IgD-negative memory B cell (primary cell): ENCODE results near the gene CCDC197. TPM values are rescaled to one million over a fixed set of nuclear protein-coding genes. Genes with fewer than 3 reads are reported as not detected.
A peak's percentile ranks its signal among the peaks of the same experiment; 100 is the strongest.

Experiments
- H3K27ac Mint-ChIP-seq, 3 donors: one replicate each; pipeline ENCODE4 v1.8.0; 2020 to 2022; ENCODE audit warnings: mild to moderate bottlenecking in 3 of 3, mixed read lengths in 3 of 3, moderate library complexity in 1 of 3
- H3K27me3 Mint-ChIP-seq: one replicate; pipeline ENCODE4 v1.8.0; 2021; ENCODE audit warnings: mixed read lengths
- H3K36me3 Mint-ChIP-seq: one replicate; pipeline ENCODE4 v1.8.0; 2020; ENCODE audit warnings: mild to moderate bottlenecking, mixed read lengths
- H3K4me1 Mint-ChIP-seq, 3 donors: one replicate each; pipeline ENCODE4 v1.8.0; 2020 to 2022; ENCODE audit warnings: mixed read lengths in 3 of 3, mild to moderate bottlenecking in 1 of 3
- H3K4me3 Mint-ChIP-seq, 4 donors: one replicate each; pipeline ENCODE4 v1.8.0; 2020 to 2022; ENCODE audit warnings: mild to moderate bottlenecking in 4 of 4, mixed read lengths in 4 of 4, moderate library complexity in 3 of 4
- H3K9me3 Mint-ChIP-seq, 3 donors: one replicate each; pipeline ENCODE4 v1.8.0; 2020 to 2021; ENCODE audit warnings: mixed read lengths in 3 of 3, mild to moderate bottlenecking in 1 of 3
- polyA plus RNA-seq: library from polyadenylated mRNA; unstranded; fragments of 300-500 nt; fragmentation: Illumina TruSeq; gene quantifications from one replicate; pipeline ENCODE4 v1.2.3, GENCODE V29; 2021

Gene CCDC197
- polyA plus RNA-seq, 1 donor from 2014 or later: not detected

DNA sequence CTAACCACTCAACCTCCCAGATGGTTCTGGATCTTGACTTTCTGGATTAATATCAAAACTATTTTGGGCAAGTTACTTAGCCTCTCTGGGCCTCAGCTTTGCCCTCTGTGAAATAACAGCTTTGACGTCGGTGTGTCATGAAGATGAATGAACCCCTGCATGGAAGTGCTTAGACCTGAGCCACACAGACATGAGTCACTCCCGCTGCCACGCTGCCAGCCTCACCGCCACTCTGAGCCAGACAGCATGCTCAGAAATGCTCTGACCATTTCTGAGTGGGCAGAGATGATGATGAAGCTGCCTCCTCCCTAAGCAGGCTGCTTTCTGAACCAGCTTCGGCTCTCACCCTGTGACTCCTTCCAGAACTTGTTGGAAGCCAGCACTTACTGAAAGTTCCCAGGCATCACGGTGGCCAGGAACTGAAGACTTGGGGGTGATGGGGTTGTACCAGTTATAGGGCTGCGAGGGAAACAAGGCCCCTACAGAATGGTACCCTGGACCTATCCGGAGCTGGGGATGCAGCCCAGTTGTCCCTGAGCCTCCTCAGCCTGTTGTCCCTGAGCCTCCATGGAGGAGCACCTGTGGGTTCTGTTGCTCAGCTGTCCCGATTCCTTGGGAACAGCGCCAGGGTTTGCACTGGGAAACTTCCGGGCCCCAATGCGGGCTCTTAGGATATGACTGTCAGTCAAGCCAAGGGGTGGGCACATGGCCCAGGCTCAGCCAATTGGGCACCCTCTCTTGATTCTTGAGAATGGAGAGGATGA is 2.0 kb upstream of the CCDC197 start:
- Mint-ChIP-seq H3K4me1 (peaks cover 0 to under 1% (median 0%) of the 10 kb centered on the region in 3 donors), H3K27ac (no peak overlapping the region)

DNA sequence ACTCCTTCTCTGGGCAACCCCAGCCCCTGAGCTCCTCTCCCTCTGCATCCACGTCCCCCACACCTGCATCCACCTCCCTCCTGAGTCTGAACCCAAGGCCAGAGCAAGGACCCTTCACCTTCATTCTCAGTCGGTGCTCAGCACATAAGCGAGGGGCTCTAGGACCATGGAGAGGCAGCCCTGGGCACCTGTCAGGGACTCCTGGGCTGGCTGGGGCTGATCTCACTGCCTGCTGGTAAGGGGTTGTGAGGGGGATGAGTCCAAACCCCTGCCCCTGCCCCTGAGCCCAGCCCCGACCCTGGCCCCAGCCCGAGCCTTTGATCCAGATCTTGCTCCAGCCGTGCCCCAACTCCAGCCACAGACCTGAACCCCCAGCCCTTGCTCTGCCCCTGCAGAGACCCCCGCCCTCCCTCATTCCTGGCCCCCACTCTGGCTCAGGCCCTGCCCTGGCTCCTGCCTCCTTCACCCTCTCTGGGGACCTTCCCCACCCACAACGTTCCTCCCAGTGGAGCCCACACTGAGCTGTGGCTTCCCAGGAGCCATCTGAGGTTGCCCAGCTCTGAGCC is 888 bp upstream of the CCDC197 start:
- no peaks in the 10 kb centered on the region for H3K4me1 Mint-ChIP-seq
- peaks cover 25% of the 10 kb centered on the region for H3K27me3 Mint-ChIP-seq
- no peaks in the 10 kb centered on the region for H3K9me3 Mint-ChIP-seq
- no peak overlapping the region for H3K27ac Mint-ChIP-seq
- no peak overlapping the region for H3K4me3 Mint-ChIP-seq
- H3K36me3 Mint-ChIP-seq: no peaks in the 10 kb centered on the region

More for the DNA sequence above, 2.0 kb upstream of the CCDC197 start:
- Mint-ChIP-seq H3K36me3 (no peaks in the 10 kb centered on the region), H3K27me3 (peaks cover 22% of the 10 kb centered on the region), H3K9me3 (no peaks in the 10 kb centered on the region), H3K4me3 (no peak overlapping the region)

DNA sequence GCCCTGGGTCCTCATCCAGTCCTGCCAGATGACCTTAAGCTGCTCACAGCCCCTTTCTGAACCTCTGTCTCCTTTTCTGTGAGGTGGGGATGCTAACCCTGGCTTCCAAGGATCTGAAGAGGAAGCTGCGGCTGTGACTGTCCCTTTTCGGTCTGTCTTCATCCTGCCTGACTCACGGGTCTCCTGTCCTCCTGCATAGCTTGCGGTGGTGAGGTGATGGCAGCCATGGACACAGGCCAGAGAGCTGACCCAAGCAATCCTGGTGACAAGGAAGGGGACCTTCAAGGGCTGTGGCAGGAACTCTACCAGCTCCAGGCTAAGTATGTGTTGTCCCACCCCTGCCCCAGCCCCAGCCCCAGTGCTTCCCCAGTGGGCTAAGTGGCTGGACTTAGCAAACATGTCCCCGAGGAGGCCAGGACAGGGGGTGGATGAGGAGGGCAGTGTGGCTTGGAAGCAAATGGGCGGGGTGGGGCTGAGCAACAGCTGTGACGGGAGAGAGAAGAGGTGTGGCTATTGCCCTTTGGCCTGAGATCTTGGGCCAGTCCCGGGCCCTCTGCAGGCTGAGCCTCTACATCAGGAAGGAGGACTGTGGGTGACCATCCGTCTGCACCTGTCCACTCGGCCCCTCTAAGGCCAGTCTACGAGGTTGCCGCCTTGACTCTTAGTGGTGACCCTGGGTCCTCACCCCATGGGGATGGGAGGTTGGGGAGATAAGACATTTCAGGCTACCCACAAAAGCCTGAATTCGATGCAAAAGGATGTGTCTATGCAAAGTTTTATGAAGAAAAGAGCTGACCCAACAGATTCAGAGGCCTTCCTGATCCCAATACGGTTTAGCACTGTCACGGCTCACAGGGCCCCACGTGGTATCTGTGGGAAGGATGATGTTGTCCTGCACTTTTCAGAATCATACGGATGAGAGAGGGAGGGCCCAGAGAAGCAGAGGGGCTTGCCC is 1.1 kb downstream of the CCDC197 start:
- Mint-ChIP-seq H3K36me3 (no peaks in the 10 kb centered on the region), H3K4me1 (peaks cover 0 to 4% (median 1%) of the 10 kb centered on the region in 3 donors), H3K27ac (no peak overlapping the region), H3K27me3 (peaks cover 27% of the 10 kb centered on the region), H3K4me3 (no peak overlapping the region), H3K9me3 (no peaks in the 10 kb centered on the region)

DNA sequence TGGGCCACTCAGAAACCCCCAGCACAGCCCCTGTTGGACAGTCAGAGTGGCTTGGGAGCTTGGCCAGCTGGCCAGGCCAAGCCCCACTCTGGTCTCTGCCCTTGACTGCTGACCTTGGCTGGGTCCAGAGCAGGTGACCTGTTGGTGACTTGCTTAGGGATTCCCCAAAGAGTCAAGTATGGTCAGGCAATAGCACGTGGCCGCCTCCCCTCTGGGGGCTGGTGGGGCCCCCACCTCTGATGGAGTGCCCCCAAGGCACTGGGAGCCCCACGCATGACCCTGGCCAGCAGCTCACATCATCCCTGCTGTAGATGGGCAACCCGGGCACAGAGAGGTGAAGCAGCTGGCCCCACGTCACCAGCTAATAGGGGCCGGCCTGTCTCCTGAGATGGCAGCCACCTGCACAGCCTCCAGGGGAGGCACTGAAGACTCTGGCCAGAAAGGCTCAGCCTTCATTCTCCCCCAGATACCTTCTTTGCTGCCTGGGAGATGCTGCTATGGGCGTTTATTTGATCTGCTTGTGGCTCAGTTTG is 1.8 kb downstream of the CCDC197 start:
- peaks cover 34% of the 10 kb centered on the region for H3K27me3 Mint-ChIP-seq
- peaks cover 0 to 4% (median 1%) of the 10 kb centered on the region in 3 donors for H3K4me1 Mint-ChIP-seq
- no peak overlapping the region for H3K27ac Mint-ChIP-seq
- no peak overlapping the region for H3K4me3 Mint-ChIP-seq
- H3K9me3 Mint-ChIP-seq: no peaks in the 10 kb centered on the region
- no peaks in the 10 kb centered on the region for H3K36me3 Mint-ChIP-seq

DNA sequence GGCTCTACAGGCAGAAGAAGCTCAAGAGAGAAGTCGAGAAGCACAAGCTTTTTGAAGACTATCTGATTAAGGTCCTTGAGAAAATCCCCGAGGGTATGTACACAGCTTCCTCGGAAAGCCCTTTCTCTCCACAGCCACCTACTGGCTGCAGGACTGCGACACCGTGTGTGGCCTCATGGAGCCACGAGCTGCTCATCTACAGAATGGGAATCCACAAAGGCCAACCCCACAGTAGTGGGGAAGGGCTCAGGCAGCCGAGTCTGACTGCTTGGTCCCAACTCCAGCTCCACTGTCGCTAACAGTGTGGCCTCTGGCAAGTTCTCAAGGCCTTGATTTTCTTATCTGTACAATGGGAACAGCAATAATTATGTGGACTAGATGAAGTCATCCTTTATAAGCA is 2.5 kb downstream of the CCDC197 start:
- Mint-ChIP-seq H3K4me3 (no peak overlapping the region), H3K27ac (no peak overlapping the region), H3K36me3 (no peaks in the 10 kb centered on the region), H3K27me3 (peaks cover 34% of the 10 kb centered on the region), H3K4me1 (peaks cover 0 to 4% (median 1%) of the 10 kb centered on the region in 3 donors), H3K9me3 (no peaks in the 10 kb centered on the region)

DNA sequence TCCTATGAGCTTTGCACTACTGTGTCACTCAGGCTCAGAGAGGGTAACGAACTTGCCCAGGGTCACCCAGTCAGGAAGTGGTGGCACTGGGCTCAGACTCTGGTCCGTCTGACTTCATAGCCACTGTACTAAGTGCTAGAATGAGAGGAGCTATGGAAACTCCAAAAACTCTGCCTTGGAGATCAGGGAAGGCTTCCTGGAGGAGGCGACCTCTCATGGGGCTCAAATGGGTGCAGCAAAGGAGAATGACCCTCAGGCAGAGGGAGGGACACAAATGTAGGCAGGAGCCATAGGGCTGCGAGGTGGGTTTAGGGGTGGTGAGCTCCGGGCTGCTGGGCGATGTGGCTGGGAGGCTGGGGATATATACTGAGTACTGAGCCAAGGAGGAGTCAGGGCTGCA is 3.2 kb downstream of the CCDC197 start:
- Mint-ChIP-seq H3K4me1 (peaks cover 0 to 7% (median 1%) of the 10 kb centered on the region in 3 donors), H3K27ac (no peak overlapping the region), H3K9me3 (no peaks in the 10 kb centered on the region), H3K4me3 (no peak overlapping the region), H3K27me3 (peaks cover 34% of the 10 kb centered on the region), H3K36me3 (no peaks in the 10 kb centered on the region)

DNA sequence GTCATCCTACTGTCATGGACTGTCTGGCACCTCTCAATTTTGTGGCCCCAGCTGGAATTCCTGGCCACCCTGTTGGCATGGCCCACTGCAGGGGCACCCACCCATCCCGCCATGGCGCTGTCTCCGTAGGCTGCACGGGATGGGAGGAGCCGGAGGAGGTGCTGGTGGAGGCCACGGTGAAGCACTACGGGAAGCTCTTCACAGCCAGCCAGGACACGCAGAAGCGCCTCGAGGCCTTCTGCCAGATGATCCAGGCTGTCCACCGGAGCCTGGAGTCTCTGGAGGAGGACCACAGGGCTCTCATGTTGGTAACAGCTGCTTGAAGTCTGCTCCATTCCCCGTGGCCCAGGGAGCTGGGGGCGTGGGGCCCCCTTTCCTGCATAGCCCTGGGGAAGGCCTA is 3.9 kb downstream of the CCDC197 start:
- H3K27ac Mint-ChIP-seq: no peak overlapping the region
- peaks cover 31% of the 10 kb centered on the region for H3K27me3 Mint-ChIP-seq
- no peaks in the 10 kb centered on the region for H3K9me3 Mint-ChIP-seq
- no peak overlapping the region for H3K4me3 Mint-ChIP-seq
- peaks cover 0 to 7% (median 1%) of the 10 kb centered on the region in 3 donors for H3K4me1 Mint-ChIP-seq
- no peaks in the 10 kb centered on the region for H3K36me3 Mint-ChIP-seq

DNA sequence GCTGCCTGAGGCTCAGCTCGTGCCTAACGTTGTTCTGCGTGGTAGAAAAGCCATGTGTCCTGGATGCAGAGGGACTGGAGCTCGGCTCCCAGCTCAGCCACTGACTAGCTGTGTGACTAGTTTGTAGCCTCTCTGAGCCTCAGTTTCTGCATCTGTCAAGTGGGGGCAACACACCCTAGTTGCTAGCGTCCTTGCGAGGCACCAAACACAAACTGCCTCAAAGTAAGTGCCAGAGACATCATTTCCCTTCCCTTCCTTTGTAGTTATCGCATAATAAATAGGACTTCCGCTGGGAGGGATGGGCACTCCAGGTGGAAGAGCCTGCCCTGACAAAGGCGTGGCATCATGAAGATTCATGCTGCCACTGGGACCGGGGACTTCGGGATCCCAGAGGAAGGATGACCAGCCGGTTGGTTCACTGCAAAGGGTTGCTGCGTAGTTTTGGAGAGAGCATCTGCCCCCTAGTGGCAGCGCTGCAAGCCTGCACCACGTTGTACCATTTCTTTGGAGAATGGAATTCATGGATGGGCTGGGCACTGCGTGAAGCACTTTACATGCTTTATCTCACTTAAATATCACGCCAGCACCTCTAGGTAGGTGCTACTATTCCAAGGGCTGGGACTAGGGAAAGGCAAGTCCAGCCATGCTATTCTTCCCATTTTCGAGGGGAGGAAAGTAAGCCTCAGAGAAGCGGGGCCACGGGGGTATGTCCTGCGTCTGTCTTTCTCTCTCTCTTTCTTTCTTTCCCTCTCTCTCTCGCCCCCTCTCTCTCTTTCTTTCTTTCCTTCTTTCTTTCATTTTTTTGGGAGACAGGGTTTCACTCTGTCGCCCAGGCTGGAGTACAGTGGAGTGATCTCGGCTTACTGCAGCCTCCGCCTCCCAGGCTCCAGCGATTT is 4.6 kb downstream of the CCDC197 start:
- Mint-ChIP-seq H3K9me3 (no peaks in the 10 kb centered on the region), H3K27me3 (peaks cover 30% of the 10 kb centered on the region), H3K4me1 (peaks cover 0 to 7% (median 1%) of the 10 kb centered on the region in 3 donors), H3K36me3 (no peaks in the 10 kb centered on the region), H3K27ac (no peak overlapping the region), H3K4me3 (no peak overlapping the region)

DNA sequence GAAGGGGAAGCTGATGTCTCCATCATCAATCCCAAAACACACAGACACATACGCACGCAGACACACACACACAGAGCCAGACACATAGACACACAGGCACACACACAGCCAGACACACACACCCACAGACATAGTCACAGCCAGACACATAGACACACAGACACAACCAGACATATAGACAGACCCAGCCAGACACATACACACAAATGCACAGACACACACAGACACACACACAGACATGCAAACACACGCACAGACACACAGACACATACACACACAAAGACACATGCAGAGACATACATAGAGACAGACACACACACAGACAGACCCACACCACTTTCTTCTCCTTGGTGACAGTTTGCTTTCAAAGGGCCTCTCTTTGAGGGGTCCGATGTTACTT is 6.3 kb downstream of the CCDC197 start:
- Mint-ChIP-seq H3K36me3 (peaks cover 1% of the 10 kb centered on the region), H3K27ac (peak overlapping the region in 1 of 3 donors; percentile 48), H3K4me1 (peaks cover 0 to 7% (median 1%) of the 10 kb centered on the region in 3 donors), H3K27me3 (peaks cover 23% of the 10 kb centered on the region), H3K9me3 (no peaks in the 10 kb centered on the region), H3K4me3 (no peak overlapping the region)

DNA sequence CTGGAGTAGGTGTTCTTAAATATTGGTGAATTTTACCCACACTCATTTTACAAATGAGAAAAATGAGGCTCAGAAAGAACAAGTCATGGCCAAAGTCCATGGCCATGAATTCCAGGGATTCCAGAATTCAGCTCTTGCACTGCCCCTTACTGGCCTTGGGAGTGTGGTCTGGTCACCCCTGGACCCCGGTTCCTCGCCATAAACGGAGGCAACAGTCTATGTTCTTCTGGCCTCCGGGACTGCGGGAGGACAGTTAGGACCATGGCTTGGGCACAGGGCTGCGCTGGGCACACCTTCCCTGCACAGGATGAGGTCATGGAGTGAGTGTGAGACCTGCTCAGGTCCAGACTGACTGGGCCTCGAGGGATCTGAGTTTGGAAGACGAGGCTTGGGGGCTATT is 6.9 kb downstream of the CCDC197 start:
- peaks cover 21% of the 10 kb centered on the region for H3K27me3 Mint-ChIP-seq
- H3K36me3 Mint-ChIP-seq: peaks cover 1% of the 10 kb centered on the region
- H3K4me3 Mint-ChIP-seq: no peak overlapping the region
- H3K9me3 Mint-ChIP-seq: no peaks in the 10 kb centered on the region
- no peak overlapping the region for H3K27ac Mint-ChIP-seq
- peaks cover 0 to 7% (median 1%) of the 10 kb centered on the region in 3 donors for H3K4me1 Mint-ChIP-seq

DNA sequence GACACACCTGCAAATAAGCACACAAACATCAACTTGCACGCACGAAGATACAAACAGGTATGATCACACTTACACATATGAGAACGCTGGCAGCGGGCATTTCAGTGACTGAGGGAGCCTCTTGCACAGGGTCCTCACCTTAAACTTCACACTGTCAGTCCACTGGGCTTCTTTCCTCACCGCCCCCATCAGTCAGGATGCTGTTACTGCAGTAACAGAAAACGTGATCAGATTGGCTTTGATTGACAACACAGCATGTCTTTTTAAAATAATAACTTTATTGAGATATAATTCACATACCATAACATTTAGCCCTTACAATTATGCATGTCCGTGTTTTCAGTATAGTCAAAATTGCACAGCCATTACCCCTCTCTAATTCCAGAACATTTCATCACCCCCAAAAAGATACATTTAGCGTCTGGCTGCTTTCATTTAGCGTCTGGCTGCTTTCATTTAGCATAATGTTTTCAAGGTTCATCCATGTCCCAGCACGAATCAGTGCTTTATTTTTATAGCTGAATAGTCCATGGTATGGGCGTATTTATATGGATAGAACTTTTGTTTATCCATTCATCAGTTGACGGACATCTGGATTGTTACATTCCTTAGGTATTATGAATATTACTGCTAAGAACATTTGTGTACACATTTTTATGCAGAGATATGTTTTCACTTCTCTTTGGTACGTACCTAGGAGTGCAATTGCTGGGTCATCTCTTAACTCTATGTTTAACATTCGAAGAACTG is 8.4 kb downstream of the CCDC197 start:
- no peak overlapping the region for H3K27ac Mint-ChIP-seq
- peaks cover 0 to 7% (median 1%) of the 10 kb centered on the region in 3 donors for H3K4me1 Mint-ChIP-seq
- no peaks in the 10 kb centered on the region for H3K9me3 Mint-ChIP-seq
- H3K4me3 Mint-ChIP-seq: no peak overlapping the region
- H3K36me3 Mint-ChIP-seq: peaks cover 1% of the 10 kb centered on the region
- peaks cover 21% of the 10 kb centered on the region for H3K27me3 Mint-ChIP-seq

DNA sequence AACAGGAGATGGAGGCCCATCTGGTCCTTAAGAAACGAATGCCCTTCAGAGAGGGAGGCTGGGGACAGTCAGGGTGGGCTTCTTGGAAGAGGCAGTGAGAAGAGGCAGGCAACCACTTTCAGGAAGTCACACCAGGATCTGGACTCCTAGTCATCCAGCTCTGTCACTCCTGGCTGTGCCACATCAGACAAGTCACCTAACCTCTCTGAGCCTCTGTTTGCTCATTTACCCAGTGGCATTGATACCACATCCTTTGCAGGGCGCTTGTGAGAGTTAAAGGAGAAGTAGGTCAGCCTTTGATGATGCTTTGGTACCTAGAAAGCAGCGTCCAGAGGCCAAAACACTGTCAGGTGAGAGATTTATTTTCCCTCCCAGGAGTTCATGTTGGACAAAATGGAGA is 11.1 kb downstream of the CCDC197 start:
- H3K4me1 Mint-ChIP-seq: peaks cover 0 to 10% (median 8%) of the 10 kb centered on the region in 3 donors

DNA sequence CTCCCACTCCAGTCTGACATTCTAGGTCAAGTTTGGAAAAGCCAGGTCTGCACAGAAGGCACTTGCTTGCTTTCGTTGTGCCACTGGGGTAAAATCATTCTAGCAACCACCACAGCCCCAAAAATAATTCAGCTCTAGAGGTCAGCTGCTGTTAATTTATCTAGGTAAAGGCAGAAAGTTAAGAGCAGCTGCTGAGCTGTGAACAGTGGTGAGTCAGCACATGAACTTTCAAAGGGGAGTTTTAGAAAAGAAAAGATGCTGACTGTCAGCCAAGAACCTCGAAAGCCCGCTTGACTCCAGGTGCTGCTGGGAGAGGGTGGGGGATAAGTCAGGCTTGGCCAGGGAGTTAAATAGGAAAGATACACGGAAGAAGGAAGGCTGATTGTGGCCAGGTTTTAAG is 12.7 kb downstream of the CCDC197 start:
- Mint-ChIP-seq H3K9me3 (no peaks in the 10 kb centered on the region), H3K36me3 (peaks cover 1% of the 10 kb centered on the region), H3K27ac (no peak overlapping the region), H3K27me3 (peaks cover 17% of the 10 kb centered on the region), H3K4me1 (peaks cover 0 to 10% (median 8%) of the 10 kb centered on the region in 3 donors), H3K4me3 (no peak overlapping the region)

More for the DNA sequence above, 11.1 kb downstream of the CCDC197 start:
- H3K4me3 Mint-ChIP-seq: no peak overlapping the region
- H3K9me3 Mint-ChIP-seq: no peaks in the 10 kb centered on the region
- H3K27me3 Mint-ChIP-seq: peaks cover 21% of the 10 kb centered on the region
- peaks cover 1% of the 10 kb centered on the region for H3K36me3 Mint-ChIP-seq
- no peak overlapping the region for H3K27ac Mint-ChIP-seq
